ENCODE results near the gene MAP3K3.

Gene MAP3K3

DNA sequence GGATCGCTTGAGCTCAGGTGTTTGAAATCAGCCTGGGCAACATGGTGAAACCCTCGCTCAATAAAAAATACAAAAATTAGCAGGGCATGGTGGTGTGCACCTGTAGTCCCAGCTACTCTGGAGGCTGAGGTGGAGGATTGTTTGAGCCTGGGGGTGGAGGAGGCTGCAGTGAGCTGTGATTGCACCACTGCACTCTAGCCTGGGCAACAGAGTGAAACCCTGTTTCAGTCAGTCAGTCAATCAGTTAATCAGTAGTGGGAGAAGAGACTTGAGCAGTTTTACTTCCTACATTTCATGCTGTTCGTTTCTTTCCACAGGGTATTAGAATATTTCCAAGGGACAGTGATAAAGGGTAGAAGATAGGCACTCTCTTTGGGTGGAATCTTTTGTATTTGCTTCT, 8.8 kb downstream of the MAP3K3 start:
- no peak for FAIRE-seq
- TF ChIP-seq, protein P1, sequence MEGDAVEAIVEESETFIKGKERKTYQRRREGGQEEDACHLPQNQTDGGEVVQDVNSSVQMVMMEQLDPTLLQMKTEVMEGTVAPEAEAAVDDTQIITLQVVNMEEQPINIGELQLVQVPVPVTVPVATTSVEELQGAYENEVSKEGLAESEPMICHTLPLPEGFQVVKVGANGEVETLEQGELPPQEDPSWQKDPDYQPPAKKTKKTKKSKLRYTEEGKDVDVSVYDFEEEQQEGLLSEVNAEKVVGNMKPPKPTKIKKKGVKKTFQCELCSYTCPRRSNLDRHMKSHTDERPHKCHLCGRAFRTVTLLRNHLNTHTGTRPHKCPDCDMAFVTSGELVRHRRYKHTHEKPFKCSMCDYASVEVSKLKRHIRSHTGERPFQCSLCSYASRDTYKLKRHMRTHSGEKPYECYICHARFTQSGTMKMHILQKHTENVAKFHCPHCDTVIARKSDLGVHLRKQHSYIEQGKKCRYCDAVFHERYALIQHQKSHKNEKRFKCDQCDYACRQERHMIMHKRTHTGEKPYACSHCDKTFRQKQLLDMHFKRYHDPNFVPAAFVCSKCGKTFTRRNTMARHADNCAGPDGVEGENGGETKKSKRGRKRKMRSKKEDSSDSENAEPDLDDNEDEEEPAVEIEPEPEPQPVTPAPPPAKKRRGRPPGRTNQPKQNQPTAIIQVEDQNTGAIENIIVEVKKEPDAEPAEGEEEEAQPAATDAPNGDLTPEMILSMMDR (IDR thresholded peaks at IDR 0.05; ENCODE audit: insufficient read depth, missing control alignments), result no peak
- DNase-seq (ENCODE audit: insufficient read length, low spot score), result no peak

DNA sequence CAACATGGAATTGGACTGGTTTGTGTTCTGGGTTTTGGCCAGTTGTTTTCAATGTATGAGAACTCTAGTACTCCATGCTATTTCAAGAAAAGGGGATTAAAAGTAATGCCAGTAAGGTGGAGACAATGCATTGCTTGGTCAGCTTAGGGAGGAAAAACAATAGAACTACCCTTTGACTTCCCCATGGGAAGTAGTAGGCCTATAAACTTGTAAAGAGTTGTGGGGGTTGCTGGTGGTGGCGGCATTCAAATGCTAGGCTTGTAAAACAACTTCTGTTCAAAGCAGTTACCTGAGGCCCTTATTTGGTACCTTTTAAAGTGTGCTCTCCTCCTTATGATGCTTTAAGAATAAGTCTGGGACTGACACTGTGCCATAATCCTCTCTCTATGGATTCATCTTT, 9.4 kb downstream of the MAP3K3 start:
- TF ChIP-seq, protein P1 (IDR thresholded peaks at IDR 0.05; ENCODE audit: insufficient read depth, missing control alignments), result no peak
- DNase-seq (ENCODE audit: insufficient read length, low spot score), result no peak
- FAIRE-seq, result no peak

DNA sequence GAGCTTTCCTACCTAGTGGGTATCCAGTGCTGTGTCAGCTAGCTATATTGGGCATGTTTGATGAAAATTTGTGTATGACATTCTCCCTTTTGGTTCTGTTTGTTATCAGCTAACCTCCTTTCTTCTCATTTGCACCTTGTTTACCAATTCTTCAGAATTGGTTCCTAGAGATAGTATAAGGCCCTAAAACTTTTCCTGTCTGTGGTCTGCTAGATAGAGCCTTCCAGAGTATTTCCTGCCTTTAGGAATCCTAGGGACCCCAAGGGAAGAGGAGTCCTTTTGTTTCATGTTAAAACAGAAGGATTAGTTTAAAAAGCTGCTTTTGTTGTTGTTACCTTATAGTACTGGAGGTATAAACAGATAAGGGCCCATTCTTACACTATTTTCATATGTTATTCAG, 11.5 kb downstream of the MAP3K3 start:
- DNase-seq (ENCODE audit: insufficient read length, low spot score) (no peak), FAIRE-seq (no peak)
- TF ChIP-seq, protein P1 (IDR thresholded peaks at IDR 0.05; ENCODE audit: insufficient read depth, missing control alignments), result no peak

DNA sequence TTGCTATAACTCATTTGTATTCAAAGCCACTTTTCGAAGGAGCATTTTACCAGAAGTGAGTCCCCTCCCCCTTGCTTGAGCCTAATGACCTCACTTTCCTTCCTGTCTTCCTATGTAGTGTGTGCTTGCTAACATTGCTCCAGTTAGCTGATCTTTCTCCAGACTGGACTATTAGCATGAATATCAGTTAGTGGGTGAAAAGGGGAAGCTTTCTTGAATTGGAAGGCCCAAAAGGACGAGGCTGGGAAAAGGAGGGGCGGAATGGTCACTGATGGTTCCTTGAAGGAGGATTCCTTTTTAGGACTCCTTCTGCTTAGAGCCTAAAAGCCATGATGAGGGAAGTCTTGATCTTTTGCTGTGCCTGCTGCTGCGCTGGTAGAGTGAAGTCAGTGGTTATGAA, 11.9 kb downstream of the MAP3K3 start:
- TF ChIP-seq, protein P1 (IDR thresholded peaks at IDR 0.05; ENCODE audit: insufficient read depth, missing control alignments), result no peak
- FAIRE-seq (no peak), DNase-seq (ENCODE audit: insufficient read length, low spot score) (no peak)

DNA sequence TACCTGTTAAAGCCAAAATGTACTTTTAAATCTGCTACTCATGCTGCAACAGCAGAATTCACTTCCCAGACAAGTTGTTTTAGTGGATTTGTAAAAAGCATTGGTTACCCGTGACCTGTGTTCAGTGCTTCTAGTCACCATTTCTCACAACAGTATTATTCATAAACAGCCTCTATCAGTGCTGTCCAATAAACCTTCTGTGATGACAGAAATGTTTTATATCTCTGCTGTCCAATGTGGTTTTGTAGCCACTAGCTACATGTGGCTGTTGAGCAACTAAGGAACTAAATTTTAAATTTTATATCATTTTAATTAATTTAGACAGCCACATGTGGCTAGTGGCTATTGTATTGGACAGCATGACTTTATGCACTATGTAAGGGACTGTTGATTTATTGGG, 12.6 kb downstream of the MAP3K3 start:
- TF ChIP-seq, protein P1 (IDR thresholded peaks at IDR 0.05; ENCODE audit: insufficient read depth, missing control alignments), result no peak
- DNase-seq (ENCODE audit: insufficient read length, low spot score) (no peak), FAIRE-seq (no peak)

DNA sequence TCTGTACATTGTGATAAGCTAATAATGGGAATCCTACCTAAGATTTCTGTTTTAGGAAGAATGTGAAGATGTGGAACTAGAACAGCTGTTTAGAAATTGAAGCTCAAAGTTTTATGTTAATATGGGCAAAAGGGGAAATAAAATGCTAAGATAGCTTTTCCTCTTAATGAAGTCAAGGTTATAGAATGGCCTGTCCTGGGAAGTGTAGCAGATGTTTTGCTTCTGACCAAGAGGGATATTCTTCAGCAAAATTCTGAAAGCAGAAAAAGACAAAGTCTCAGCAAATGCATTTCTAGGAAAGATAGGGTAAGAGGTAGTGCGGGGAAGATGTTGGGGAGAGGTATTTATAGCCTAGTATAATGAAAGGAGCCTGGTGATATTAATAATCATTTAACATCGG, 13.1 kb downstream of the MAP3K3 start:
- no peak for FAIRE-seq
- TF ChIP-seq, protein P1 (IDR thresholded peaks at IDR 0.05; ENCODE audit: insufficient read depth, missing control alignments), result no peak
- no peak for DNase-seq (ENCODE audit: insufficient read length, low spot score)

DNA sequence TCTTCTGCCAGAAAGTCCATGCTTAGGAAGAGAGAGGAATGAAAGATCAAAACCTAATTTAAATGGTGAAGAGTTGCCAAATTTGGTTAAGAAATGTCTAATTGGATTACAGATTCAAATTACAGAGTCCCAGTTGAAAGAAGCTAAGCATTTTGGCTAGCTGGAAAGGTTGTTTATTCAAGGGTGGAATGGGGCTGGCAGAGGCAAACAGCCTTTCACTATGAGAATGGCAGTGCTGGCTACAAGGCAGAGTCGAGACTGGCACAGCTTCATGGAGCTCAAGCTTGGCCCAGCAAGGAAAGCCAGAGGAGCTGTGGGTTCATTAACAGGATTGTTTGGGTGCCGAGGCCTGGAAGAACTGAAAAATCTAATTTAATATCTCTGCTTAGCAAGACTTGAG, 13.6 kb downstream of the MAP3K3 start:
- FAIRE-seq, result no peak
- no peak for DNase-seq (ENCODE audit: insufficient read length, low spot score)
- TF ChIP-seq, protein P1 (IDR thresholded peaks at IDR 0.05; ENCODE audit: insufficient read depth, missing control alignments), result no peak

Measured in D721Med (cell line).